Common myeloid progenitor, CD34-positive (primary cell): ENCODE data around the gene HDHD3. TPM values are rescaled to one million over a fixed set of nuclear protein-coding genes. Genes with fewer than 3 reads are reported as not detected.

Experiments used
- CTCF ChIA-PET: fragments of 350-600 bp; sonication (Branson Sonifier 250); formaldehyde crosslinking; loops from one replicate; lab custom pipeline; 2021; ENCODE audit warnings: antibody characterized with exemption; lab: Charles Lee
- POLR2A ChIA-PET: fragments of 350-600 bp; sonication (Branson Sonifier 250); formaldehyde crosslinking; loops from one replicate; lab custom pipeline; 2021; ENCODE audit warnings: antibody characterized with exemption; lab: Charles Lee
- DNase-seq, 3 donors: peaks; one replicate each; pipeline versions ENCODE4 v3.0.0 to v3.0.0-alpha.2; 2013
- H3K27ac ChIP-seq, 2 experiments: 1 replicate in 1 of 2; 2 replicates in 1 of 2; pipeline ENCODE4 v1.7.0; 2013; ENCODE audit warnings: inconsistent platforms in 2 of 2, low read length in 2 of 2, mild to moderate bottlenecking in 2 of 2, low read depth in 1 of 2, moderate library complexity in 1 of 2; ENCODE audit not compliant: severe bottlenecking in 2 of 2, insufficient read depth in 1 of 2, poor library complexity in 1 of 2
- H3K27me3 ChIP-seq, 5 experiments: replicated peaks in 2 of 5; 1 replicate in 3 of 5; 2 replicates in 2 of 5; pipeline versions ENCODE4 v1.6.1 to v1.7.0; 2013; ENCODE audit warnings: low read length in 4 of 5, mild to moderate bottlenecking in 2 of 5, moderate library complexity in 2 of 5, inconsistent platforms in 1 of 5; ENCODE audit not compliant: insufficient read depth in 5 of 5, control insufficient read depth in 4 of 5
- H3K36me3 ChIP-seq, 4 experiments: 1 replicate in 2 of 4; 2 replicates in 2 of 4; pipeline versions ENCODE4 v1.6.1 to v1.7.0; 2013; ENCODE audit warnings: low read length in 3 of 4, control low read depth in 1 of 4, mild to moderate bottlenecking in 1 of 4; ENCODE audit not compliant: control insufficient read depth in 4 of 4, insufficient read depth in 4 of 4
- H3K4me1 ChIP-seq, 4 experiments: 1 replicate in 3 of 4; 2 replicates in 1 of 4; pipeline versions ENCODE4 v1.6.1 to v1.7.1; 2013; ENCODE audit warnings: low read length in 3 of 4, mild to moderate bottlenecking in 3 of 4, control low read depth in 1 of 4, inconsistent platforms in 1 of 4, moderate library complexity in 1 of 4; ENCODE audit not compliant: control insufficient read depth in 4 of 4, insufficient read depth in 4 of 4; ENCODE audit errors: control extremely low read depth in 1 of 4
- H3K4me3 ChIP-seq, 7 experiments: 1 replicate in 4 of 7; 2 replicates in 3 of 7; pipeline versions ENCODE4 v1.5.1 to v1.7.0; 2013; ENCODE audit warnings: mild to moderate bottlenecking in 7 of 7, low read length in 6 of 7, moderate library complexity in 6 of 7, inconsistent platforms in 2 of 7, low read depth in 2 of 7, control low read depth in 1 of 7; ENCODE audit not compliant: insufficient read depth in 4 of 7, control insufficient read depth in 1 of 7; ENCODE audit errors: extremely low read depth in 1 of 7
- H3K9me3 ChIP-seq, 5 experiments: 1 replicate in 4 of 5; 2 replicates in 1 of 5; pipeline versions ENCODE4 v1.6.1 to v1.7.1; 2013; ENCODE audit warnings: low read length in 4 of 5, mild to moderate bottlenecking in 2 of 5, inconsistent platforms in 1 of 5, low read depth in 1 of 5, moderate library complexity in 1 of 5; ENCODE audit not compliant: control insufficient read depth in 4 of 5, insufficient read depth in 2 of 5; ENCODE audit errors: control extremely low read depth in 1 of 5
- WGBS: methylation state at CpG from one replicate; pipeline ENCODE4 v1.1.5; 2013; ENCODE audit not compliant: insufficient coverage; 5-methylcytosine and 5-hydroxymethylcytosine counted together
- polyA plus RNA-seq: library from polyadenylated mRNA; unstranded; fragments of 120-200 nt; gene quantifications from one replicate; pipeline ENCODE4 v1.2.1, GENCODE V29; 2013

Gene HDHD3
- polyA plus RNA-seq, result 6.7 TPM

GRCh38 chr9:113376634-113377567 lies at the start of gene HDHD3:
TSS of gene HDHD3 (minus strand) at chr9:113376986. CDS start at chr9:113374354, 2,632 bp downstream.
- no peaks in the 10 kb centered on the region for H3K9me3 ChIP-seq
- ChIA-PET POLR2A (interaction anchor here (0.6 to 1.0 kb wide), 2 partner anchors 9 to 26 kb away, joined by 3 read pairs; no protein-coding TSS in a partner anchor), CTCF (interaction anchor here (0.7 to 2.4 kb wide), 4 partner anchors 9 to 37 kb away, joined by 3 to 7 read pairs (median 4); partner anchors contain the start of gene WDR31)
- DNase-seq, result peak; percentile 73 to 90 (median 83)
- WGBS, result 7% methylated on average over 41 of the region's 74 CpGs
- peaks cover 0 to 21% (median 10%) of the 10 kb centered on the region in 4 experiments for H3K4me1 ChIP-seq
- H3K27ac ChIP-seq, result peak within 1 kb of the TSS in 1 of 2 experiments; percentile 64
- H3K36me3 ChIP-seq, result peaks cover 0 to 26% (median 17%) of the 10 kb centered on the region in 4 experiments
- peak within 1 kb of the TSS; percentile 61 to 92 (median 84) for H3K4me3 ChIP-seq
- no peaks in the 10 kb centered on the region for H3K27me3 ChIP-seq

- WGBS, result 0% methylated on average over 2 of the region's 2 CpGs
- CTCF ChIA-PET, result interaction anchor here (1.7 to 2.3 kb wide), 5 partner anchors 12 to 233 kb away, joined by 4 to 7 read pairs (median 5); partner anchors contain the start of genes C9orf43 and POLE3
- H3K9me3 ChIP-seq, result no peaks in the 10 kb centered on the region
- POLR2A ChIA-PET, result no interaction called here
- peaks cover 4 to 42% (median 25%) of the 10 kb centered on the region in 4 experiments for H3K4me1 ChIP-seq
- peak in 2 of 3 donors; percentile 29 to 47 for DNase-seq
- no peaks in the 10 kb centered on the region for H3K27me3 ChIP-seq
- H3K36me3 ChIP-seq, result peaks cover 0 to 14% (median 6%) of the 10 kb centered on the region in 4 experiments
- H3K4me3 ChIP-seq, result peak overlapping the region in 6 of 7 experiments; percentile 11 to 70 (median 65)
- peak overlapping the region; percentile 55 to 76 for H3K27ac ChIP-seq
These were observed 48.3 kb upstream of the HDHD3 start for GRCh38 chr9:113425072-113425471.

GRCh38 chr9:113421726-113422125 lies 44.9 kb upstream of the HDHD3 start:
- H3K27me3 ChIP-seq, result no peaks in the 10 kb centered on the region
- ChIA-PET CTCF (interaction anchor here (1.1 kb wide), 1 partner anchor 11 kb away, joined by 3 read pairs; no protein-coding TSS in a partner anchor), POLR2A (interaction anchor here (0.9 kb wide), 1 partner anchor 11 kb away, joined by 3 read pairs; the partner anchor contains the start of genes C9orf43 and POLE3)
- H3K36me3 ChIP-seq, result no peaks in the 10 kb centered on the region
- H3K27ac ChIP-seq, result no peak overlapping the region
- H3K4me1 ChIP-seq, result peaks cover 4 to 28% (median 23%) of the 10 kb centered on the region in 4 experiments
- H3K4me3 ChIP-seq, result no peak overlapping the region
- DNase-seq, result no peak
- no peaks in the 10 kb centered on the region for H3K9me3 ChIP-seq
- WGBS, result 90% methylated on average over 2 of the region's 3 CpGs

- H3K4me3 ChIP-seq, result no peak overlapping the region
- H3K36me3 ChIP-seq, result no peaks in the 10 kb centered on the region
- no peaks in the 10 kb centered on the region for H3K27me3 ChIP-seq
- no peak for DNase-seq
- no peaks in the 10 kb centered on the region for H3K9me3 ChIP-seq
- no peak overlapping the region for H3K27ac ChIP-seq
- 93% methylated on average over 4 of the region's 4 CpGs for WGBS
- peaks cover 0 to 15% (median 4%) of the 10 kb centered on the region in 4 experiments for H3K4me1 ChIP-seq
- CTCF ChIA-PET, result interaction anchor here (1.1 kb wide), 1 partner anchor 16 kb away, joined by 3 read pairs; the partner anchor contains the start of gene ALAD
- POLR2A ChIA-PET, result no interaction called here
These were observed 40.6 kb upstream of the HDHD3 start for GRCh38 chr9:113417370-113417769.

- Histone ChIP-seq H3K9me3 (no peaks in the 10 kb centered on the region), H3K36me3 (no peaks in the 10 kb centered on the region), H3K27me3 (no peaks in the 10 kb centered on the region), H3K4me3 (no peak overlapping the region), H3K27ac (no peak overlapping the region), H3K4me1 (peaks cover 0 to 21% (median 11%) of the 10 kb centered on the region in 4 experiments)
- DNase-seq, result peak in 1 of 3 donors; percentile 30
- CTCF ChIA-PET, result interaction anchor here (1.1 to 1.5 kb wide), 3 partner anchors 15 to 241 kb away, joined by 3 to 4 read pairs (median 3); partner anchors contain the start of gene ALAD
- POLR2A ChIA-PET, result no interaction called here
- 40% methylated on average over 2 of the region's 3 CpGs for WGBS
These were observed 39.4 kb upstream of the HDHD3 start for GRCh38 chr9:113416149-113416721.

GRCh38 chr9:113410207-113410864 lies 33.5 kb upstream of the HDHD3 start, which contains the start of the genes C9orf43 and POLE3:
TSS of gene C9orf43 (plus strand) at chr9:113410747. CDS start at chr9:113413494, 2,747 bp downstream.
TSS of gene POLE3 (minus strand) at chr9:113410675. CDS start at chr9:113410293, 382 bp downstream.
- ChIA-PET CTCF (interaction anchor here (0.8 to 3.4 kb wide), 14 partner anchors 11 to 181 kb away, joined by 3 to 32 read pairs (median 4); partner anchors contain the start of gene ALAD), POLR2A (interaction anchor here (0.8 to 1.2 kb wide), 4 partner anchors 9 to 179 kb away, joined by 3 to 5 read pairs (median 4); partner anchors contain the start of genes ALAD and WDR31)
- Histone ChIP-seq H3K27ac (peak within 1 kb of the TSS; percentile 83 to 91), H3K4me1 (peaks cover 8 to 38% (median 26%) of the 10 kb centered on the region in 4 experiments), H3K4me3 (peak within 1 kb of the TSS; percentile 57 to 99 (median 93)), H3K36me3 (peaks cover 0 to 17% (median 8%) of the 10 kb centered on the region in 4 experiments), H3K27me3 (no peaks in the 10 kb centered on the region), H3K9me3 (no peaks in the 10 kb centered on the region)
- DNase-seq, result peak; percentile 97 to 99 (median 98)
- under 1% methylated on average over 57 of the region's 61 CpGs for WGBS
